ENCODE measurements around the gene DTX2.
"Not testable (repeated sequence)": the region's sequence is repeated elsewhere in the genome, so short reads cannot be mapped to it uniquely, and the experiment has no call there.

DNA sequence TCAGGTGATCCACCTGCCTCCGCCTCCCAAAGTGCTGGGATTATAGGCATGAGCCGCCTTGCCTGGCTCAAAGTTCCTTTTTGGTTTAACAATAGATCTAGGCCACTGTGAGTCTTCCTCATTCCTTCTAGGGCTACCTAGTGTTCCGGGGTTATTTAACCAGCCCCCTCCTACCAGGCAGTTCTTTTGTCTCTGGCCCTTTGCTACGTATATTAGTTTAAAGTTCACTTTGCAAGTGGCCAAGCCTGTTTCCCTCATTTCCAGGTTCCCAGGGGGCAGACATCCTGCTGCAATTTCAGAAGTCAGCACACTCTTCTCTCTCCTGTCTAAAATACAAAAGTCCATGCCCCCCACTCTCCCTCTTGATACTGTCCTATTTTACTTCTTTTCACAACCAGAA is 3.0 kb upstream of the DTX2 start:
- not testable (repeated sequence) for TF ChIP-seq EZH2phosphoT487 (IDR thresholded peaks at IDR 0.05; ENCODE audit: low read depth, severe bottlenecking, unreplicated experiment); CTCF (IDR thresholded peaks at IDR 0.05; ENCODE audit: poor library complexity); EZH2 (IDR thresholded peaks at IDR 0.05; ENCODE audit: borderline replicate concordance)

All from hepatocyte (in vitro differentiated cells).